GM18517 (cell line): Measurements from ENCODE around the gene E2F4.

Experiments
- ATAC-seq: cut with Tn5 transposase; IDR thresholded peaks from one replicate; pipeline ENCODE4 v1.9.1; 2021; ENCODE audit warnings: mild to moderate bottlenecking, moderate library complexity; ENCODE audit not compliant: unreplicated experiment

The E2F4 gene

DNA sequence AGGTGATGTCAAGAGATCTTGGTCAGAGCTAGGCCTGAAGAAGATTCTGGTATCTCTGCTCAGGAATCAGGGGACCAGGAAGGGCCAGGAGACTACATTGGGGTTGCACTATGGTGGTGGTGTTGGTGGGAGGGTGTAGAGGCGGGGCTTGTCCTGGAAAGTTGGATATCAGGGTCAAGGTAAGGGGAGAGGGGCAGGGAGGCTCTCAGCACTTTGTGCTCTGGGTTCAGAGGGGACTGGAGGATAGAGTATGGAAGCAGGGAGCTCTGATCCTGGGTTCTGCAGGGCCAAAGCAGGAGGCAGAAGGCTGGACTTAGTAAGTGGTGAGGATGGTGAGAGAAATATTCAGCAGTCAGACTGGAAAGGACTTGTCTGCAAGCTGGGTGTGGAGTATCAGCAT lies 18.6 kb upstream of the E2F4 start:
- ATAC-seq: no peak

GRCh38 chr16:67173808-67174705 lies 17.9 kb upstream of the E2F4 start:
- ATAC-seq: peak; percentile 45

GRCh38 chr16:67174706-67175231 lies 17.2 kb upstream of the E2F4 start:
- ATAC-seq: no peak

- no peak for ATAC-seq
Observed at GRCh38 chr16:67176662-67177061, 15.3 kb upstream of the E2F4 start.

GRCh38 chr16:67177743-67178699 lies 13.9 kb upstream of the E2F4 start:
- no peak for ATAC-seq

DNA sequence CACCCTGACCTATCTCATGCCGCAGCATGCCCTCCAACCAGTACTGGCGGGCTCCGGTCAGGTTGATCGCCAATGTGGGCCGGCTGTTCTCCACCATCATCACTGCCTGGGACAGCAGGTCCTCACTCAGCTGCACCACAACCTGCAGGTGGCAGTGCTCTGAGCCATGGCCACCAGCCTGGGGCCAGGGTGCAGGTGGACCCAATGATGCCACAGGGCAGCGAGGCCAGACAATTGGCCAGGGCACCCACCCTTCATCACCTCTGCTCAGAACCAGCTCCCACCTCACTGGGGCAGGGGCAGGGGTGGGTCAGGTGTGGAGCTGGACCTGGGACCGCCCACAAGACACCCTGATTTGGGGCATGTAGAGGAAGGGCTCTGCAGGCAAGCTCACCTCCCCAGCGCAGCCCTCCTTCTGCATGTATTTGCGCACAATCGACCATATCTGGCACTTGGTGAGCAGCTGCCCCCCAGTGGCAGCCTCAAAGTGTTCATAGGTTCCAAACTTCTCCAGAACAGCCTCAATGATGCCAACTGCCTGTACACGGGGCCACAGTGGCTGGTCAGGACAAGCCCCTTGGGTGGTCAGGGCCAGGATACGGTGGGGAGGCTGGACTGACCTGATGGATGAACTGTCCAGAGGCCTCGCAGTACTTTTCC lies 12.4 kb upstream of the E2F4 start:
- ATAC-seq: no peak

- ATAC-seq: no peak
Observed at GRCh38 chr16:67180166-67180565, 11.8 kb upstream of the E2F4 start.

DNA sequence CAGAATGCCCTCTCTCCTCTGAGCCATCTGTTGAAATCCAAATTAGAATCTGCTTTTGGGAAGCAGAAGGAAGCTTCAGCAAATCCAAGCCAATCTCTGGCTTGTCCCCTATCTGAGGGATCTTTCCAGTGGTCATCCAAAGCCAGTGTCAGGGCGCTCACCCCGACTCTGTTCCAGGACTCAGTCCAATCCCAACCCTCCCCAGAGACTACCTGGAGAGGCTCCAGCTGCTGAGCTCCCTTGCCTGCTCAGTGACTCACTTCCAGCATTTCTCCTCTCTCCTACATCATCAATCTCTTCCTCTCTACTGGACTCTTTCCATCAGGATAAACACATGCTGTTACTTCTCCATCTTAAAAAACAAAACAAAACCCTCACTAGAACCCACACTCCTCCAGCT lies 10.6 kb upstream of the E2F4 start:
- no peak for ATAC-seq

DNA sequence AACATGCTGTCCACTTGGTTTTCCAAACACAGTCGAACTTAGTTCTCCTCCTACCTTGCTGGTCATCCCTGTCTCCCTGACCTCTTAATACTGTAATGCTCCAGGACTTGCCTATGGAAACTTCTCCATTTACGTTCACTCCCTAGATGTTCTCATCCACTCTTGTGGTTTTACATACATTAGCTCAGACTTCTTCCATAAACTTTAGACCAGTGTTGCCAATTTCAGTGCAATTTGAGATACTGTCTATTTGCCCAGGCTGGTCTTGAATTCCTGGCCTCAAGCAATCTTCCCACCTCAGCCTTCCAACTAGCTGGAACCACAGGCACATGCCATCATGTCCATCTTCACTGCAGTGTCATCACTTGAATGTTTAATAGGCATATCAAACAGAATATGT lies 9.7 kb upstream of the E2F4 start:
- ATAC-seq: no peak

- ATAC-seq: no peak
Observed at GRCh38 chr16:67183284-67183626, 8.7 kb upstream of the E2F4 start.

DNA sequence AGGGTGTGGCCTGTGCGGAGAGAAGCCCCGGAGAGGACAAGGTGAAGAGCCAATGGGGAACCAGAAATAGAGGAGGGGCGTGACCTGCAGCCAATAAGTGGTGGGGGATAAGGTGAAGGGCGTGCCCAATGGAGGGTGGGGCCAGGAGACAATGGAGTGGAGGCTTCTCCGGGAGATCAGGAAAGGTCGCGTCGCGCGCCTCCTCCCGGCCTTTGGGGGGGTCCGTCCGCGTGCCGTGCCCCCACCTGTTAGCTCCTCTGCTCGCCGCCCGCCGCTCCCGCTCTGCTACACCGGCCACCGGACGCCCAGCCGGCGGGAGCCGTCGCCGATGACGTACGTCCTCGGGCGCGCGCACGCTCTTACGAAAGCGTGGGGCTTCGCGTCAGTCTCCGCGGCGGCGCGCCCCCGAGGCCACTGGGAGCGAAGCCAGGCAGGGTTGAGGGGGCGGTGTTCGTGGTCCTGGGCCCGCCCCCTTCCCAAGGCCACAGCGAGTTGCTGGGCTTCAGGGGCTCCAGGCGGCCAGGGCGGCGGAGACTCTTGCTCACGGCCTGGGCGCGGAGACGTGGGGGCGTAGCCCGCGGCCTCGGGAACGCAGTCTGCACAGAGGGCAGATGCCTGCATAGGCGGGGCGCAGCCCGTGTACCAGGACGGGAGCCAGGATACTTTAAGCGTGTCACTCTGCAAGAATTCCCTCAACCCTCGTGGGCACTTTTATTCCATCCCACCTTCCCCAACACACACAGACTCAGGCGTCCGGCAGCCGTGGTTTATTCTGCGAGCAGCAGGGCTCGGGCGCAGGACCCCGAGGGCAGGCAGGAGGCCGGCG lies 8.1 kb upstream of the E2F4 start, which contains the start of gene MATCAP1:
TSS of gene MATCAP1 (minus strand) at position 337 of the 826 bp plus-strand sequence. CDS start 3,353 bp downstream, outside the sequence.
- peak; percentile 92 for ATAC-seq

GRCh38 chr16:67184453-67184994 lies 7.4 kb upstream of the E2F4 start:
- ATAC-seq: no peak

DNA sequence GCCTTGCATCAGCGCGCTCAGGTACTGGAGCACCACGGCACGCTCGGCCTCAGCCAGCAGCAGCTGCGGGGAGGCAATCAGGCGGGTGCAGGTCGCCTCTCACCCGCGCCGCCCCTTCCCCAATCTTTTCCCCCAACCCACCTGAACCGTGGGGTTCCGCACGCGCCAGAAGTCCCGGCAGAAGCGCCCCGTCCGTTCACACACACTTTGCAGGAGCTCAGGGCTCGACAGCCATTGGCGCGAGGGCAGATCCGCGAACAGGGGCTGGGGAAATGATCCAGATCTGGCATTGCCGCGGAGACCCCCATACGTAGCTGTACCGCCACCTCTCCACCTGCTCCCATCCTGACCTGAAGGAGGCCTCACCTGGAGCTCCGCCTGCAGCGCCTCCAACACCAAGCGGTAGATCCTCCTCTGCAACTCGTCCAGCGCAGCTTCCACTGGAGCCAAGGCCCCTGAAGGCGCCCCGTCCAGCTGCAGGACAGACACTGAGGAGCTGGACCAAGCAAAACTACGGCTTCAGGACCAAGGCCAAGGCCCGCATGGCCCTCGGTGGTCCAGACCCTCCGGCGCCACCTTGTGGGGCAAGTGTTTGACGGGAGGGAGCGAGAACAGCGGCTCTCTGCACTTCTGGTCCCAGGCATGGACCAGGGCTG lies 6.8 kb upstream of the E2F4 start:
- peak; percentile 30 for ATAC-seq

GRCh38 chr16:67185651-67186134 lies 6.3 kb upstream of the E2F4 start:
- ATAC-seq: no peak

DNA sequence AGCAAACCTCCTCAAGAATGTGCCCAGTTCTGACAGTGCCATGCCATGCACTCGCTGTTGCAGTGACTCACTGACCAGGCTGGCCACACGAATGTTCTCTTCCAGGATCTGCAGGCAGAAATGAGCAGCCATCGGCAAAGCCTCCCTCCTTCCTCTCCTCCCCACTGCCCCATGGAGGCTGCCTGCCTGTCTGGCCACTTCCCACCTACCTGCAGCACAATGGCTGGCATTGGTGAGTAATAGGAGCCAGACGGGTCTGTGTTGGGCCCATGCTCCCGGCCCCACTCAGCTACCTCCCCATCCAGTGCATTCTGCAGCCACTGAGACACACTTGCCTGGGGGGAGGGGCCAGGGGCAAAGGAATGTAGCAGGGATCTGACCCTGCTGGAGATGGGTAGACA lies 5.4 kb upstream of the E2F4 start:
- ATAC-seq: no peak

DNA sequence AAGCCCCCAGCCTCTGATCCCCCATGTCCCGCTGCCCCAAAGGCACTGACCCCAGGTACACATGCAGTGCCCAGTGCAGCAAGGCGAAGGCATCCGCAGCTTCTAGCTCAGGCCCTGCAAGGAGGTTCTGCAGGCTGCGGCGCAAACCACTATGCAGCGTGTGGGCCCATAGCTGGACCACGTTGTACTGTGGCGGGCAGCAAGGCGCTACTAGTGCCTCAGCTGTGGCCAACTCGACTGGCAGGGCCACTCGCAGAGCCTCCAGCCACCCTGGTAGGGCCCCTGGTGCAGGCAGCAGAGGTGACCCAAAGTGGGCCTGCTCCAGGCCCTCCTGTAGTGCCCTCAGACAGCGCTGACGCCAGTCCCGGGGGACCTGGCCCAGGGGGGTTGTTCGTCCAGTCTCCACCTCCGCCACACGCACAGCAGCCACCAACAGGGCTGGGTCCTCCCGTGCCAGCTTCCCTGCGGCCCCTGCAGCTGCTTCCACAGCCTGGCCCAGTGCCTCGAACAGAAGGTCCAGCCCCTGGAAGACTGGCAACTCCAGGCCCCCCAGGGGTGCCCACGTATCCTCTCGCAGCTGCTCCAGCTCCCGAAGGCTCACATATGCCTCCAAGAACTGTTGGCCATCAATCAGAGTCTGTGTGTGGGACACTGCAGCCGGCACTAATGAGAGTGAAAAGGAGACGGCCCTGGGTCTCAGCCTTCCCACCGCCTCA lies 4.6 kb upstream of the E2F4 start:
- ATAC-seq: no peak

DNA sequence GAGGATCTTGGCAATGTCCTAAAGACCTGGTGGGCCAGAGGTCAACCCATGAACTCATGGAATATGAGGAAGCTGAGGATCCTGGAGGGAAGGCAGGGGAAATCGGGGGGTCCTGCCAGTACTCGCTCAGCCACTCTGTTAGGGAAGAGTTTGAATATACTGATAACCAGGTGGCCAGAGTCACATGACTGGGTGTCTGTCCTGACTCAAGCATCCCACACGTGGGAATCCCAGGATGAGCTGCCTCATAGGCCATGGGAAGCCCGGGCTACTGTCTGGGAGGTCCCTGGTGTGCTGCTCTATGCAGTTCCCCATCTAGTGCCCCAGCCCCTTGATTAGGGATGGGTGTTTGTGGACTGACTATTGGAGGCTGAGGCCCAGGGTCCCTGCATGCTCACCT lies 3.6 kb upstream of the E2F4 start:
- ATAC-seq: no peak

DNA sequence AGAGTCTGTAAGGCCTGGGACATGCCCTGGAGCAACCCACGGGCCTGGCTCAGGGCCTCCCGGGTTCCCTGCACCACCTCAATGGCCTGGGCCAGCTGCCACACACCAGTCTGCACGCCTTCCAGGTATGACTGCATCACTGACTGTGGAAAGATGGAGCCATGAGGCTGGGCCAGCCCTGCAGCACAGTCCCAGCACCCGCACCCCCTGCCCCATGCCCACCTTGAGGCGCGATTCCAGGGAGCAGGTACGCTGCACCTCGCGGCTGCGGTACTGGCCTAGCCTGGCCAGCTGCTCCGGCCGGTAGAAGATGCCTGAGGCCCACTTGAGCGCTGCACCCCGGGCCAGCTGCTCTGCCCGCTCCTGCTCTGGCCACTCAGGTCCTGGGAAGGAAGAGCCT lies 3.2 kb upstream of the E2F4 start:
- ATAC-seq: no peak
